Measurements from ENCODE around the gene FBXW8. TPM values are rescaled to one million over a fixed set of nuclear protein-coding genes. Genes with fewer than 3 reads are reported as not detected.

FBXW8 gene
- total RNA-seq, 4 donors from 2014 or later = 4.2 to 5.6 (median 4.7) TPM

- peaks cover 0 to 34% of the 10 kb centered on the region in 2 donors for H3K36me3 ChIP-seq
- no peak overlapping the region for H3K4me3 ChIP-seq
- DNase-seq = no peak
- no peak for TF ChIP-seq CTCF (IDR thresholded peaks at IDR 0.05 in 4 of 5, conservative IDR thresholded peaks at IDR 0.05 in 1 of 5)
- no peak for TF ChIP-seq POLR2A (IDR thresholded peaks at IDR 0.05)
- peaks cover 0 to 6% of the 10 kb centered on the region in 2 donors for H3K4me1 ChIP-seq
- intact Hi-C loops (cut with DNase I; ENCODE audit: low total_unique reads) = no loop called here
- H3K27me3 ChIP-seq = no peaks in the 10 kb centered on the region
- no peak overlapping the region for H3K27ac ChIP-seq
- no peaks in the 10 kb centered on the region for H3K9me3 ChIP-seq
- in situ Hi-C loops (cut with MboI; ENCODE audit: low sequenced_read_pairs in 4 of 4) = no loop called here
- ATAC-seq = no peak
Measured at GRCh38 chr12:116945886-116946550, 35.3 kb downstream of the FBXW8 start.

GRCh38 chr12:116948298-116948697 is 37.5 kb downstream of the FBXW8 start:
- H3K36me3 ChIP-seq = peaks cover 0 to 39% of the 10 kb centered on the region in 2 donors
- peaks cover 0 to 6% of the 10 kb centered on the region in 2 donors for H3K4me1 ChIP-seq
- intact Hi-C loops (cut with DNase I; ENCODE audit: low total_unique reads) (no loop called here), in situ Hi-C loops (cut with MboI; ENCODE audit: low sequenced_read_pairs in 4 of 4) (no loop called here)
- ATAC-seq (no peak), DNase-seq (no peak)
- H3K9me3 ChIP-seq = no peaks in the 10 kb centered on the region
- H3K27me3 ChIP-seq = no peaks in the 10 kb centered on the region
- no peak overlapping the region for H3K4me3 ChIP-seq
- H3K27ac ChIP-seq = no peak overlapping the region
- TF ChIP-seq CTCF (IDR thresholded peaks at IDR 0.05 in 4 of 5, conservative IDR thresholded peaks at IDR 0.05 in 1 of 5) = no peak
- TF ChIP-seq POLR2A (IDR thresholded peaks at IDR 0.05) = no peak

- Histone ChIP-seq H3K36me3 (peaks cover 0 to 38% of the 10 kb centered on the region in 2 donors), H3K4me3 (no peak overlapping the region), H3K9me3 (no peaks in the 10 kb centered on the region), H3K27ac (no peak overlapping the region), H3K4me1 (peaks cover 0 to 6% of the 10 kb centered on the region in 2 donors), H3K27me3 (no peaks in the 10 kb centered on the region)
- in situ Hi-C loops (cut with MboI; ENCODE audit: low sequenced_read_pairs in 4 of 4) = loop anchor here in 3 of 4 donors (10.0 to 25.0 kb wide), 2 partner anchors 238 to 246 kb away; no protein-coding TSS in a partner anchor
- intact Hi-C loops (cut with DNase I; ENCODE audit: low total_unique reads) = no loop called here
- DNase-seq (no peak), ATAC-seq (no peak)
- TF ChIP-seq POLR2A (IDR thresholded peaks at IDR 0.05) (no peak), CTCF (IDR thresholded peaks at IDR 0.05 in 4 of 5, conservative IDR thresholded peaks at IDR 0.05 in 1 of 5) (no peak)
Measured at GRCh38 chr12:116950628-116951325, 40.0 kb downstream of the FBXW8 start.

GRCh38 chr12:116954710-116955381 is 44.1 kb downstream of the FBXW8 start:
- Histone ChIP-seq H3K27me3 (no peaks in the 10 kb centered on the region), H3K36me3 (peaks cover 0 to 12% of the 10 kb centered on the region in 2 donors), H3K4me1 (peaks cover 6 to 25% of the 10 kb centered on the region in 2 donors), H3K9me3 (no peaks in the 10 kb centered on the region), H3K27ac (no peak overlapping the region), H3K4me3 (no peak overlapping the region)
- no peak for DNase-seq
- intact Hi-C loops (cut with DNase I; ENCODE audit: low total_unique reads) (loop anchor here (1.0 to 5.0 kb wide), 2 partner anchors 238 to 252 kb away; no protein-coding TSS in a partner anchor), in situ Hi-C loops (cut with MboI; ENCODE audit: low sequenced_read_pairs in 4 of 4) (loop anchor here in 3 of 4 donors (10.0 to 25.0 kb wide), 2 partner anchors 243 to 250 kb away; no protein-coding TSS in a partner anchor)
- TF ChIP-seq POLR2A (IDR thresholded peaks at IDR 0.05) (no peak), CTCF (IDR thresholded peaks at IDR 0.05 in 4 of 5, conservative IDR thresholded peaks at IDR 0.05 in 1 of 5) (no peak)
- no peak for ATAC-seq
